Amniotic epithelial cell (primary cell): Measurements from ENCODE around the gene DCAF12.

Experiments used
- DNase-seq: peaks from one replicate; pipeline ENCODE4 v3.0.0-alpha.2; 2010; ENCODE audit warnings: low read depth

Gene DCAF12

DNA sequence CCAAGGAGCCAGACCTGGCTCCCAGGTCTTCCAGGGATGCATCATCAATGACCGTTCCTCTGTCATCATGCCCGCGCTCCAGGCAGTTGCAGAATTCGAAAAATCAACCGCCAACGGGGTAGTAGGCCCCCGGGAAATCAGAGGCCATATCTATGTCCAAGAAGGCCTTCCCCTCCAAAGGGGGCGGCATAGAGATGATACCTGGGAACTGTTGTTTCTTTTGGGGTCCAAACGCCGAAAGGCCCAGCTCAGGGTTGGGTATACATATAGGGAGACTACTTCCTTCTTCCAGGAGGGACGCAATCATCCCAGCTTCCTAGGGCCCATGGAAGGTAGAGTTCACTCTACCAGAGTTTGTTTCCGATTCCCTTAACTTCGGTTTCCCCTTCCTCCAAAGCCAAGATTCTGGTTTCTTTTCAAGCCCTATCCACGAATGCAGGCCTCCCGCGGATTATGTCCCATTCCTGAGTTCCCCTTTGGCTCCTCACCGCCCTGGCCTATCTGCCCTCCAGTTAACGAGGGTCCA is 754 bp downstream of the DCAF12 start:
- DNase-seq: no peak

DNA sequence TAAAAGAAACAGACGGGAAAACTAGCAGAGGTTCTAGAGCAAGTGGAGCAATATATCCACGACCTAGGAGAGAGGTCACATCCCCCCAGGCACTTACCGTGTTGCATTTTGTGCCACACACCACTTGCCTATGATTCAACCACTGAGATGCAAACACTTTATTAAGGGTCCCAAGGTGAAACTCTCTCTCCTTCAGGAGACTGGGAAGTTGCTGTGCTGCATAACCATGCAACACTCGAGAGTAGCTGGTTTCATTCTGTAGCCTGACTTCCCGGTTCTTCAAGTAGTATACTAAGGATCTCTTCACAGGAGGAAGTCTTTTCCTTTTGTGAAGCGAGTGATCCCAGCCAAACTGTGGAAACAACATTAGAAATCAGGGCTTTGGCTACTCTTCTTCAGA is 1.6 kb downstream of the DCAF12 start:
- no peak for DNase-seq

DNA sequence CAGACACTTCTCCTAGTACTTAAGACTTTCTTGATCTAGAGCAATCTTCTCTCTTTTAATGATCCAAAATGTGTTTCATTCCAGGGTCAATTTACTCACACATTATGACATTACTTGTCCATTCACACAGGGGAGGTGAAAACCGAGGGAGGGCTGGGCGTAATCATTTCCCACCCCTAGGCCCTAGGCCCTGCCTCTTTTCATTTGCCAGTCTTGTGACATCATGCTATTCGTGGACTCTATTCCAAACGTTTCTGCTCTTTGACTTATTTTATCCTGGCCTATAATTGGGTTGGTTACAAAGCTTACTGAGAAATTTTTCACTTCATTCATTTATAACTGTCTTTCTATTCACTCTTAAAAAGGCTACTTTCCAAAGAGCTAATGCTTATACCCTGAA is 2.4 kb downstream of the DCAF12 start:
- DNase-seq: no peak

DNA sequence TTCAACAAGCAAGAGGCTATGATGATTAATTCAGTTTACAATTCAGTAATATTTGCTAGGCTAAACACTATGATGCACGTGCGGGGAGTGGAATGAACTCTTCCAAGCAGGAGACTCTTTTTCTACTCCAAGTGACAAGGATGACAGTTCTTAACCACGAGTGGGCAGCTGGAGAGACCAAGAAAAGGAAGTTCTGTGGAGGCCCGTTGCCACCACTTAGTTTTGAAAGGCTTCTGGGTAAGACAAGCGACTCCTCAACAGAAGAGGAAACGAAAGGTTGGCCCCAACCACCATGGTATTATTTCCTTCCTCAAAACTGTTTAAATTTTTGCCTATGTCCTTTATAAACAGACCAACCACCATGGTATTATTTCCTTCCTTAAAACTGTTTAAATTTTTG is 2.8 kb downstream of the DCAF12 start:
- DNase-seq: no peak

DNA sequence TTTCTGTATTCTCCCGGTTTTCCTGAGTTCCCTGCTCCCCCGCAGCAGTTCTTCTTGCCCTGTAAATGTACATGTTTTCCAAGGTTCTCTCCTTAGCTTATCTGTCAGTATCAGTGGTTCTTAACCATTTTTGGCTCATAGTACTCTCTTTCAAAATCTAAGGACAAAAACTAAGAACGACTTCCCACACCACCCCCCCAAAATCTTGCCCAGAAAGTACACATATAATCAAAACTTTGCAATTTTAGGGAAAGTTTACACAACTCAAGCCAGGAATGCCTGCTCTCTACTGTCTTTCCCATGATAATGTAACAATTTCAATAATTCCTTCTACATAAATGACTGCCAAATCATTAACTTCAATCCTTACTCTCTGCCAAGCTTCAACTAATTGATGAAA is 4.5 kb downstream of the DCAF12 start:
- DNase-seq: no peak

DNA sequence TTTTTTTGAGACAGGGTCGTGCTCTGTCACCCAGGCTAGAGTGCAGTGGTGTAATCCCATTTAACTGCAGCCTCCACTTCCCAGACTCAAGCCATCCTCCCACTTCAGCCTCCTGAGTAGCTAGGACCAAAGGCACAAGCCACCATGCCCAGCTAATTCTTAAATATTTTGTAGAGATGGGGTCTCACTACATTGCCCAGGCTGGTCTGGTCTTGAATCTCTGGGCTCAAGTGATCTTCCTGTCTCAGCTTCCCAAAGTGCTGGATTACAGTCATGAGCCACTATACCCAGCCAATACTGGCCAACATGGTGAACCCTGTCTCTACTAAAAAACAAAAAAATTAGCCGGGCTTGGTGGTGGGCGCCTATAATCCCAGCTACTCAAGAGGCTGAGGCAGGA is 6.8 kb downstream of the DCAF12 start:
- no peak for DNase-seq

DNA sequence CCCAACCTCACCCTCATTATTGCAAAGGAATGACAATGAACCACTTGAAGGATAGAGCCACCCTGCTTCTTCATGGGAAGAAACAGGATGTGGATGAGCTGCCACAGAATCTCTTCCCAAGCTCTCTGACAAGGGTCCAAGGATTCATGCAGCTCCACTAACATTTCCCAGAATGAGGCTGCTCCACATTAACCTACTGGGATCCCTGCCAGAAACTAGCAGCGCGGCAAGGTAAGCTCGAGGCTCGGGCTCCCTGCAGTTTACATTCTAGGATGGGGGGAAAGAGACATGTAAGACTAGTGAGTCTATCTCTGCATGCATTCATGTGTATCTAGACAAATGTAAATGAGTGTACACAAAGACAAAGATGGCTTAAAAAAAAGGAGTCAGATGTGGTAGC is 12.1 kb downstream of the DCAF12 start:
- DNase-seq: no peak

DNA sequence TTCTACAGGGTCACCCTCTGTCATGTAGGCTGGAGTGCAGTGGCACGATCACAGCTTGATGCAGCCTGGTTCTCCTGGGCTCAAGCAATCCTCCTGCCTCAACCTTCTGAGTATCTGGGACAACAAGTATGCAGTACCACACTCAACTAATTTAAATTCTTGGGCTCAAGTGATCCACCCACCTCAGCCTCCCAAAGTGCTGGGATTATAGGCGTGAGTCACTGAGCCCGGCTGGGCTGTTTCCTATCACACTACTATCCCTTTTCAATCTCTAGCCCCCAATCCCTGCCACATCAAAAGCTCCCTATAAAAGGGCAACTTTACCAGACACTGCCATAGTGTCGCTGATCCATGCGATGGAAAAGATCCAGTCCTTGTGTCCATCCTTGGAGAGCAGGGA is 20.4 kb downstream of the DCAF12 start:
- DNase-seq: peak; percentile 11

DNA sequence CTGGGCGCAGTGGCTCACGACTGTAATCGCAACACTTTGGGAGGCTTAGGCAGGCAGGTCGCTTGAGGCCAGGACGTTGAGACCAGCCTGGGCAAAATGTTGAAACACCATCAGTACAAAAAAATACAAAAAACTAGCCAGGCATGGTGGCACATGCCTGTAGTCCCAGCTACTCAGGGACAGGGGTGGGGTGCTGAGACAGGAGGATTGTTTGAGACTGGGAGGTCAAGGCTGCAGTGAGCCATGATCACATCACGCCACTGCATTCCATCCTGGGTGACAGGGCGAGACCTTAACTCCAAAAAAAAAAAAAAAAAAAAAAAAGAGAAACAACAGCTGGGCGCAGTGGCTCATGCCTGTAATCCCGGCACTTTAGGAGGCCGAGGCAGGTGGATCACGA is 23.7 kb downstream of the DCAF12 start:
- no peak for DNase-seq

DNA sequence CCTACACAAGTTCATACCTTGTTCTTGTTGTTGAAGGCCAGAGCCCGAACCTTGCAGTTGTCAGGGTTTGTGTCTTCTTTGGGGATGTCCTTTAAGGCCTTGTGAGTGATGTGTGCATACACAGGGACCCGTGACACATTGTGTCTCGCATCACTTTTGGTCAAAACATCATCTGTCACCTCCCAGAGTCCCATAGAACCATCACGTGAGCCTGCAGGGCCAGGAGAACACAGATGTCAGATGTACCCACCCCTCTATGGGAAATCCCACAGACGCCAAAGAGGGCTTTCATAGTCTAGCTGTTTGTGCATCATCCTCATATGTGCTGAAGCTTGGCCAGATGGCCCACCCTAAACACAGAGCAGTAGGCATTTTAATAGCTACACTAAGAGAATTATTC is 28.2 kb downstream of the DCAF12 start:
- DNase-seq: no peak

DNA sequence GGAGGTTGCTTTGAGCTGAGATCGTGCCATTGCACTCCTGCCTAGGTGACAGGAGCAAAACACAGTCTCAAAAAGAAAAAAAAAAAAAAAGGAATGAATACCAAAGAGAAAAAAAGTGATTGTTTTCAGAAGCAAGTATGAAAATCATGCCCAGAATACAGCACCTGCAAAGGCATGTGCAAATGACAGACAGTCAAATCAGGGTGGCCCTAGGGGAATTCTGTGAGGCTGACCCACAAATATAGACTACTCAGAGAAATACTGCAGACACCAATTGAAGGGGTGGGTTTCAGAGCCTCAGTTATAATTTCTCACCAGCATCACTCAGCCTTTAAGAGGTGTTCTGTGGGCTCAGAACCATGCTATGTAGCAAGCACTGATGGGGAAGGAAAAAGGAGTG is 28.6 kb downstream of the DCAF12 start:
- no peak for DNase-seq

DNA sequence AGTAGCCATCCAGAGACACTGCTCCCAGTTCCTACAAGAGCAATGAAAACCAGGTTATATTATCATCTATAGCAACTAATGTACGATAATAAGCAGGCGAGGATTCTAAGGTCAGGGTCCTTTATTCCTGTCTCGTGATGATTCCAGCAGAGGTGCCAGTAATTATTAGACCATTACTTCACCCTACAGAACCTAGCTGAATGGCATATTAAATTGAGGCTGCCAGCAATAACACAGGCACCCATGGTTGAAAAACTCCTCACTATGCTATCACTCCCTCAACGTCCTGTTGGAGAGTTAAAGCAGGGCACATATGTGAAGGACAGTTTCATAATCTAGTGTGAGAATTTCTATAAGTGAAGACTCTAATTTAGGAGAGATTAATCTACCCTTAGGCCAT is 29.7 kb downstream of the DCAF12 start:
- no peak for DNase-seq

DNA sequence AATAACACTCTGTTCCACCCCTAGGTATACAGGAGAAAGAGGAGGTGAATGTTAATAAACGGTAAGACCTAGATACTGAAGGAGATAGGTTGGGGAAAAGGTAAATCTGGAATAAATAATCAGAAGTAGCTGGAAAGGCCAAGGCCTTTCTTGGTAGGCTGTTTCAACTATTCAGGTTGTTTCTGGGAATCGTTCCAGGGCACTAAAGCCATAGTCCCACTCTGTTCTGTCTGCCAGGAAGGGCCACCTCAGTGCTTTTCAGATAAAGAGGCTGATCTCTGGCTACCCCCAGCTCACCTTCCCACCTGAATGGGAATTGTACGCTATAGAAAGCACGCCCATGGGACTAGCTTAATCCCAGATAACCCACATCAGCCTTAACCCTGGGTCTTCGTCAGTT is 32.9 kb downstream of the DCAF12 start:
- DNase-seq: no peak

DNA sequence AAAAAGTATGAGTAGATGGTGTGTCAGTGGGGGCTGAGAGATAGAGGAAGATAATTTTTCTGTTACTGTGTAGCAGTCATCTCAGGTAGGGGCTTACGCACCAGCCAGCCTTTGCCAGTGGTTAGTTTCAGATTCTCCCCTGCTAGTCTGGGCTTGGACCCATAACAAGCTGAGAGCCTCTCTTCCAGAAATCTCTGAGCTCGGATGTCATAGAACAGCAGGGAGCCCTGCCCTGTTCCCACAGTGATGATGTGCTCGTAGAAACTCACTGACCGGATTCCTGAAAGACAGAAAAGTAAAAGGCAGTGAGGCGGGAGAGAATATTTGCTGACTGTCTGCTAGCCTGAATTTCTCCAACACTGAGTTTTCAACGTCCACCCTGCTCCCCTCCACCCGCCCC is 37.2 kb downstream of the DCAF12 start:
- no peak for DNase-seq

DNA sequence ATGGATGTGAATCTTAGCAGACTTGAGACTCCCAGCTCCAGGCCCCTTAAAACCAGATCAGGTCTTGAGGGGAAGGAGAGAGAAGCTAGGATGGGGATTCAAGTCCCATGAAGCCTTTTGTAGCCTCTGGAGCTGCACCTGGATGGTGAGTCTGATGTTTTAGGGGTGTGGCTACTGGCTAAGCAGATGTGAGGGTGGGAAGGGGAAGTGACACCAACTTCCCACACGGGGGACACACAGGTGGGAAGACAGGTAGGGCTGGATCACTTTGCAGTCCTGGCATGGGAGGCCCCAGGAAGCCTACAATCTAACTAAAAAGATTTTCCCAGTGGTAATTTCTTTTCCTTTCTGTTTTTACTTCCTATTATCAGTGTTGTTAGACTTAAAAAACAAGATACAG is 39.1 kb downstream of the DCAF12 start:
- DNase-seq: no peak

DNA sequence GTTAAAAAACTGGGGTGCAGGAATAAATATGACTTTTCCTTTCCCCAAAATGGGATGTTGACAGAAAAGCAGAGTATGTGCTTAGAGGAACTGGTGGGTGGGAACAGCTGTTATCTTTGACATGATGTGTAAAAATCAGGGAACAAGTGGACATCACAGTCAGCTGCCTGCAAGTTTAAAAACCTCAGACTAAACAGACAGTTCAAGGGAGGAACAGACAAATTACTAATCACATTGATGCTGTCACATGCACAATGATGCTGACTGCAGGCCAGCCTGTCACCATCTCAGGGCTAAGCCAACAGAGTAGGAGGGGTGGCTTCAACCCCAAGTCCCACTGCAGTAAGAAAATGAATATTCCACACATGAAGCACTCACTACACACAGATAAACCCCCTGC is 39.6 kb downstream of the DCAF12 start:
- no peak for DNase-seq

DNA sequence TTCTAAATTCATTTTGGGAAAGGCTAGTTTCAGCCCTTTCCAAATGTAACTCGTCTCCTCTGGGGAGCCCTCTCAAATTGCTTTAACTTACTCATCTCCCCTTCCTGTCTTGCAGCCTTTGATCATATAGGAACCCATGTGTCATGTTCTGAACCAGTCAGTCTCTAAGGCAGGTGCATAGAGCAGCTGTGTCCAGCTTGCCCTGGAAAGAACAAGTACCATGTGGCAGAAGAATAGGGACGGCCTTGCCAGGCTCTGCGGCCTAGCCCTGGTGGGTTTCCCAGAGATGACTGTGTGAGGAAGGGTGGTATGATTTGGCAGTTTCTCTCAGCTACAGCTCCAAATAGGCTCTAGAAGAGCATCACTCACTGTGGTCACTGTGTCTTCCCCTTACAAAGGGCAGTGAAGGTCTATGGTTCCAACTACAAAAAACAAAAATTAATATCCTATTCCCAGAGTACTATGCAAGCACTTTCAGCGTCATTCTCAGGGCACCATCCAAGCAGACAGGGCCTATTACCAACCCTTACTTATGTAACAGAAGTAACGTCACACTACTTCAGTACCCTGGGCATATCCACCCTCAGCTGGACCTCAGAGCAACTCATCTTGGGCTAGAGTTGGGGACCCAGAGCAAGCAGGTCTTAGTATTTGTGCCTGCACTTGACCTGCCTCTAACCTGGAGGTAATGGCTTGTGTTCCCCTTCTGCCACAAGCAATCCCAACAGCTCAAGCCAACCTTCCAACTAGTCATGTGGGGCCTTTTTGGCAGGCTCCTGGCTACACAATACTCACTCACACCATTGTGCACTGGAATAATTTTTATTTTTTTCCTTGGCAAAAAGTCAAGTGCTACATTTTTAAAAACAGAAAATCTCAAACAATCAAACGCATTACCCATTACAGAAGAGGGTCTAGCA is 40.7 kb downstream of the DCAF12 start:
- DNase-seq: no peak

DNA sequence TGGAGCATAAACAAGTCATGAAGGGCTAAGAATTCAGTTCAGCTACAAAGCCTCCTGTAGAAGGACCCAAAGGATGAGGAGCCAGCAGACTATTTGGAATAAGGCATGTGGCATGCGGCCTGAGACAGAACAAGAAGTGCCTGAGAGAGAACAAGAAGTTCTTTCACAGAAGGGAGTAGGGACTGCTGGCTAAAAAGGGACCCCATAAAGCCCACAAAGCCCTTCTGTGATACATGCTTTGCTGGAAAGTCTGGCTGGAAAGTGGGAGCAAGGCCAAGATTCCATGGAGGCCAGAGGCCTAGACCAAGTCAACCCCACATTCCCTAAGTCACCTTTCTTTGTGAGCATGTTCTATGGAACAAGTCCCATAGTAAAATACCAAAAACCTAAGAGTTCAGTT is 41.9 kb downstream of the DCAF12 start:
- DNase-seq: peak; percentile 22

DNA sequence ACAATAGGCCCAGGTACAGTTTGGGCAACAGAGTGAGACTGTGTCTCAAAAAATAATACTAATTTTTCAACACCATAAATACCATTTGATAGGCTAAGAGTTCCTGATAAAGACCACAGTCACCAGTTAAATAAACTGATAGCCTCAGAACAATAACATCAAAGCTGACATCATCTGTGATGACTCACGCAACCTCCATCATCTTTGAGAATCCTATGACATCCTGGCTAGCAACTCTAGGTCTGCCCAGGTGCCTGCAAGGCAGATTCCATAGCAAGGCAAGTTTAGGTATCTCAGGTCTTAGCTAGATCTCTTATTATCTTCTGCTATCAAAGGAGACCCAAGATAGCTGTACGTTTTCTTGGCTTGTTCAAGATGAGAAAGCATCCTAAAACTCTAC is 47.3 kb downstream of the DCAF12 start:
- DNase-seq: peak; percentile 64

DNA sequence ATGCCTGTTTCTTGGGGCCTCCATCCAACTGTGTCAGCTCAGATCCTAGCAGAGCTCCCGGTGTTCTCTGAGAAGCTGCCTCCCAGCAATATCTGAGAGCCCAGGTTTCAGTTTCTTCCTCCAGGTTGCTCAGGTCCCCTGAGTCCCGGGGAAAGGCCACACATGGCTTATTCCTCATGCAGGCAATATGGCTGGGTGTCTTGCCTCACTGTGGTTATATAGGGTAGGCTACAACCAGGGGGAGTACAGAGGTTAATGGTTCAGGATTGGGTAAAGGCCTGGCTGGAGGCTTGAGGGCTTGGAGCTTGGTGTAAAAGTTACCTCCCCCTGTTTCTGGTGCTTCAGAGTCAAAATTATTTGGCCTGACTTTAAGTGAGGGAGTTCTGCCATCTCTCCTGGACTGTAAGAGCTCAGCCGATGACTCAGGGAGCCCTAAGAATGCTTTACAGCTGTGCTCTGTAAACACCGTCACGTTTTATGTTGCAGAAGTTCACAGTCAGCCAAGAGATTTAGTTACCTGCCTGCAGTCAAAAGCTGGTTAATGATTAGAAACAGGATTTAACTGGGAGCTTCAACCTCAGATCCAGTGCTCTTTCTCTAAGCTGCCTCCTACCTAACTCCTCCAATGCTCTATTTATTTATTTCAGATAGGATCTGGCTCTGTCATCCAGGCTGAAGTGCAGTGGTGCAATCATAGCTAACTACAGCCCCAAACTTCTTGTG is 53.5 kb downstream of the DCAF12 start:
- DNase-seq: peak; percentile 85

DNA sequence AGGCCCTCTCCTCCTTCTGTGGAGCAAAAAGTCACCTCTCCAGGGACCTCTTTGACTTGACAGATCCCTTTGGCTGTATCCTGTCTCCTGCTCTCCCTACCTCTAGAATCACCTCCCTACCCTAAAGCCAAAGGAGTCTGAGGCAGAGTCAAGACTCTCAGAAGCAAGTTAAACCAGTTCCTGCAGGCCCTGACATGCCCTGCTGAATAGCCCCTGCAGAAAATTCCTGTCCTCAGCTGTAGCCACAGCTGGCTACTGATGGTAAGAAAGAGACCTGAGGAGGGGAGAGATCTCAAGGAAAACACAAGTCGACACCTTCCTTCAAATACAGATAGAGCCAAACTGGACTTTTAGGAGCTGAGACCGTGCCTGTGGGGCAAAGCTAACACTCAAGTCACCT is 54.1 kb downstream of the DCAF12 start:
- DNase-seq: no peak

DNA sequence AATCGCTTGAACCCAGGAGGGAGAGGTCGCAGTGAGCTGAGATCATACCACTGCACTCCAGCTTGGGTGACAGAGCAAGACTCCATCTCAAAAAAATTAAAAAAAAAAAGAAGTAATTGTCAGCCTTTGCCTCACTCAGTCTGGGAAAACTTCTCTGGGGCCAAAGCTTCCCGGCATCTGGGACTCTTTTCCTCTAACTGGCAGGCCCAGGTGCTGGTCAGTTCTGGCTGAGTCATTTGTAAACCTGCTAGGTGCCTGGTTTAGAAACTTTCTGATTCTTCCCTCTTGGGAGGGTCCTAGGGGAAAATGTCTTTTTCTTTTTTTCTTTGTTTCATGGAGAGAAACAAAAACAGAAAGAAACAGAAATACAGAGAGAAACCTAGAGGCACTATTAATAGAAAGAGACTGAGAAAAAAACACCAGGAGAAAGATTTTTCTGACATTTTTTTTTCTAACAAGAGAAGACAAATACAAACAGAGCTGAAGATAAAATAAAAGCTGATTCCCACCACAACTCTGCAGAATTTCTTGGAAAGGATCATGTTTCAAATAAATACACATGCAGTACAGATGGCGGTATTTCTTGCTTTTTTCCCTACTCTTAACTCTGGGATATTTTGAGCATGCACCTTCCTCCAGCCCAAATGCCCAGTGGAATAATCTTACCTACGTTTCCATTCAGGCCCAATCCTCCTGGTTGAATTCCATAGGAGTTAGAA is 55.7 kb downstream of the DCAF12 start:
- no peak for DNase-seq

DNA sequence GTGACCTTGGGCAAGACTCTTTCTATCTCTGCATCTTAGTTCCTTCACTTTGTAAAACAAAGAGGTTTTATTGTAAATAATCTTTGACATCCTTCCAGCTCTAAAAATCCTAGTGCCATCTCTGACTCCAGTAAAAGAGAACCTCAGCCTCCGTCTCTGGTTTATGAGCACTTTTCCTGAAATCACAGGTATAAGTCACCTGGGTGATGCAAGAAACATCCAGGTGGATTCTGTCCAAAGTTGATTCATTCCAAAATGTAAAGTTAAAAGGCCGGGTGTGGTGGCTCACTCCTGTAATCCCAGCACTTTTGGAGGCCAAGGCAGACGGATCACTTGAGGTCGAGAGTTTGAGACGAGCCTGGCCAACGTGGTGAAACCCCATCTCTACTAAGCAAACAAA is 56.7 kb downstream of the DCAF12 start:
- DNase-seq: no peak
